ENCODE data around the gene WDR72. TPM values are rescaled to one million over a fixed set of nuclear protein-coding genes. Genes with fewer than 3 reads are reported as not detected.

The WDR72 gene
- total and polyA plus RNA-seq, 3 donors from 2014 or later, result 1.9 to 2.4 (median 2.1) TPM

DNA sequence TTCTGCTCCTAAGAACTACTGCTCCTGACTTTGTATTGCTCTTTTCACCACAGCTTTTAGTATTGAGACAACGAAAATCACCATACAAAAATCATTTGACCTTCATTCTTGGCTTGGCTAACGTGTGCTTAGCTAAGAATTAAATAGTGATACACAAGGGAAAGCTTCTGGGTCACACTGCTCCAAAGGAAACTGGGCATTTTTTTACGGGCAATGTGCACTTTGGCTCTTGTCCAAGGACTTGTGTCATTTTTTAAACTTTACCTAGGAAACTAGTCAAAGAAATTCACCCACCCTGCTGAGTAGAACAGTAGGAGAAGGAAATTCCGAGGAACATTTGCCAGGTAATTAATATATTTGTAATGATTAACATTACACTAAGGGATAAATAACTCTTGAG is 19.8 kb downstream of the WDR72 start:
- H3K27ac ChIP-seq, result no peak overlapping the region
- H3K27me3 ChIP-seq, result no peaks in the 10 kb centered on the region
- no peaks in the 10 kb centered on the region for H3K4me1 ChIP-seq
- H3K4me3 ChIP-seq, result no peak overlapping the region
- TF ChIP-seq POLR2A (IDR thresholded peaks at IDR 0.05), result no peak
- TF ChIP-seq, protein P1, sequence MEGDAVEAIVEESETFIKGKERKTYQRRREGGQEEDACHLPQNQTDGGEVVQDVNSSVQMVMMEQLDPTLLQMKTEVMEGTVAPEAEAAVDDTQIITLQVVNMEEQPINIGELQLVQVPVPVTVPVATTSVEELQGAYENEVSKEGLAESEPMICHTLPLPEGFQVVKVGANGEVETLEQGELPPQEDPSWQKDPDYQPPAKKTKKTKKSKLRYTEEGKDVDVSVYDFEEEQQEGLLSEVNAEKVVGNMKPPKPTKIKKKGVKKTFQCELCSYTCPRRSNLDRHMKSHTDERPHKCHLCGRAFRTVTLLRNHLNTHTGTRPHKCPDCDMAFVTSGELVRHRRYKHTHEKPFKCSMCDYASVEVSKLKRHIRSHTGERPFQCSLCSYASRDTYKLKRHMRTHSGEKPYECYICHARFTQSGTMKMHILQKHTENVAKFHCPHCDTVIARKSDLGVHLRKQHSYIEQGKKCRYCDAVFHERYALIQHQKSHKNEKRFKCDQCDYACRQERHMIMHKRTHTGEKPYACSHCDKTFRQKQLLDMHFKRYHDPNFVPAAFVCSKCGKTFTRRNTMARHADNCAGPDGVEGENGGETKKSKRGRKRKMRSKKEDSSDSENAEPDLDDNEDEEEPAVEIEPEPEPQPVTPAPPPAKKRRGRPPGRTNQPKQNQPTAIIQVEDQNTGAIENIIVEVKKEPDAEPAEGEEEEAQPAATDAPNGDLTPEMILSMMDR (IDR thresholded peaks at IDR 0.05), result no peak
- no peaks in the 10 kb centered on the region for H3K36me3 ChIP-seq (ENCODE audit: low read depth, missing control alignments)
- H3K9me3 ChIP-seq, result no peaks in the 10 kb centered on the region
- 20 to 21% methylated on average over 4 of the region's 4 CpGs for WGBS, 2 donors
- no peak for DNase-seq
- intact Hi-C loops (cut with DNase I; ENCODE audit: low total_unique reads), result no loop called here

DNA sequence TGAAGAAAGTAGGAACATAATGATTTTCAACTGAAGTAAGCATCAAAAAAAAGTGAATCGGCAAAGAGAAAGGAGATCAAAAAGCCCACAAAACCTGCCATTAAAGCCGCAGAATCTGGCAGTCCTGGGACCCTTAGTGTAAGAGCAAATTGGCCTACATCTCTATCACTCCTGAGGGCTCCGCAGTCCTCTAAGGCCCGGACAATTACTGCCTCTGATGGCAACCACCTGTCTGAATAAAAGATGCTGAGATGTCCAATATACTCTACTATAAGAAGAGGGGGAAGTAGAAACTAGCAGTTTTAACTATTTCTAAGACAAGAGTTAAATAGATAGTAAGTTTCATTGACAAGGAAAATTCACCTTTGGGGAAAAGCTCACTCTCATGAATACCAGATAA is 20.3 kb downstream of the WDR72 start:
- no peak overlapping the region for H3K4me3 ChIP-seq
- no peaks in the 10 kb centered on the region for H3K9me3 ChIP-seq
- no peaks in the 10 kb centered on the region for H3K27me3 ChIP-seq
- WGBS, 2 donors, result 62 to 68% methylated on average over 4 of the region's 4 CpGs
- no peaks in the 10 kb centered on the region for H3K4me1 ChIP-seq
- no peak for DNase-seq
- intact Hi-C loops (cut with DNase I; ENCODE audit: low total_unique reads), result no loop called here
- H3K36me3 ChIP-seq (ENCODE audit: low read depth, missing control alignments), result no peaks in the 10 kb centered on the region
- TF ChIP-seq, protein P1 (IDR thresholded peaks at IDR 0.05), result no peak
- TF ChIP-seq POLR2A (IDR thresholded peaks at IDR 0.05), result no peak
- H3K27ac ChIP-seq, result no peak overlapping the region

DNA sequence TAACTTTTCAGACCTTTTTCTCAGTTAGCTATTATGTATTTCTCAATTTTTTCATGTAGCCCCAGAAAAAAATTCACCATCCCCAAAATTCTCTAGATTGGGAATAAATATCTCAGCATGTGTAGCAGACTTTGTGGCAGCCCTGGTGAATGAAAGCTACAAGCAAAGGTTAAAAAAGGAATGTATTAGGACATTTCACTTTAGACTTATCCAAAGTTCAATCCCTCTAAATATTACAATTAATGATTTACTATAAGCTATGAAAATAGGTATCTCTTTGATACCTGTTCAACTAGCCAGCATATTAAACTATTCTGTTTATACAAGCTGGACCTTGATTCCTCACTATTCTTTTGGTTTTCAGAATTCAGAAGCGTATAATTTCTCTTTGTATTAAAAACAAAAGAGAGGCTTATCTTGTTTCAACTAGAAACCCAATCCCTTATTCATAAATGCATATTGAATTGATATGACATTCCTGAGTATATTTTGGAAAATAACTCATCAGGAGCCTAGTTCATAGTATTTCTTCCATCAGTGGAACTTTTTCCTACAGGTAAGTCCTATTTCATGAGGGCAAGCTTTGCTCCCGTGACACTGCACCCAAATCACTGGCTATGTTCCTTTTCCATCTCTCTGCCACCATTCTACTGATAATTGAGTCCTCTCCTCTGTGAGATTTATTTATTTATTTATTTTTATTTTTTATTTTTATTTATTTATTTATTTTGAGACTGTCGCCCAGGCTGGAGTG is 38.0 kb downstream of the WDR72 start:
- TF ChIP-seq, protein P1 (IDR thresholded peaks at IDR 0.05), result no peak
- TF ChIP-seq POLR2A (IDR thresholded peaks at IDR 0.05), result no peak
- intact Hi-C loops (cut with DNase I; ENCODE audit: low total_unique reads), result no loop called here
- WGBS, 2 donors, result 86 to 96% methylated on average over 3 of the region's 3 CpGs

DNA sequence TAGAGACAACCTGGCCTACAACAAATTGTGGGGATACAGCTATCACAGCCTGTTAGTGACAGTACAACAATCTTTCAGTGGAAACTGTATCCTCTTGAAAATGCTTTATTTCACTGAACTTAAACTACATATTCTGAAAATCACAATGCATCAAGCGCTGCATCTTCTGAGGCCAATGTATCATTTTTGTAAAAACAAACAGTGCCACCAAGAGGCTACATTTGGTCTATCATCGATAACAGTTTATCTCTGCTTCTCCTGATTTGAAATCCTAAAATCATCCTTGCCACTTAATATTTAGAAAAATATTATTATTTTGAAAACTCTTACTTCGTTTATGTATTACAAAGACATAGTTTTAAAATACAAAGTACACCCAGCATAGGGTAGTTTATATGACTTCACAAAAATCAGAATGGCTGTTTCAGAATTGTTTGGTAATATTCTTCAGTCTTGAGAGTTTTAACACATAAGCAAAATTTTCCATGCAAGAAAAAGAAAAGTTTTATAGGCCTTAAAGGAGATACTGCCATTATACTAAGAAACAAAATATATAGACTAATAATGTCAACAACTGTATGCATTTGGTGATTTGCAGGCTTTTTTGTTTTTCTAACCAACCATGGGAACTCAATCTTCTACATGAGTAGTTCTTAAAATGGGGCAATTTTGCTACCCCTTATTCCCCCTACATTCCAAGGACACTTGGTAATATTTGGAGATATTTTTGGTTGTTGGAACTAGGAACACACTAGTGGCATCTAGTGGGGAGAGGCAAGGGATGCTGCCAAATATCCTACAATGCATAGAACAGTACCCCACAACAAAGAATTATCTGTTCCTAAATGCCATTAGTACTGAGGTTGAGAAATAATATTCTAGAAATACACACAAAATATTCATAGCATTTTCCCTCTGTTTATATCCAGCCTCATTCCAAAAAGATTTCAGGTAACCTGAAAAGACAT is 42.3 kb downstream of the WDR72 start:
- no peak for DNase-seq
- Histone ChIP-seq H3K9me3 (no peaks in the 10 kb centered on the region), H3K27me3 (no peaks in the 10 kb centered on the region), H3K36me3 (ENCODE audit: low read depth, missing control alignments) (no peaks in the 10 kb centered on the region), H3K27ac (no peak overlapping the region), H3K4me3 (no peak overlapping the region), H3K4me1 (no peaks in the 10 kb centered on the region)
- intact Hi-C loops (cut with DNase I; ENCODE audit: low total_unique reads), result no loop called here
- no peak for TF ChIP-seq POLR2A (IDR thresholded peaks at IDR 0.05)
- TF ChIP-seq, protein P1 (IDR thresholded peaks at IDR 0.05), result peak in 1 of 3 experiments; percentile 19
- 24 to 37% methylated on average over 3 of the region's 3 CpGs for WGBS, 2 donors

More for the DNA sequence above, 38.0 kb downstream of the WDR72 start:
- no peaks in the 10 kb centered on the region for H3K36me3 ChIP-seq (ENCODE audit: low read depth, missing control alignments)
- H3K4me1 ChIP-seq, result no peaks in the 10 kb centered on the region
- no peak overlapping the region for H3K27ac ChIP-seq
- no peaks in the 10 kb centered on the region for H3K9me3 ChIP-seq
- DNase-seq, result no peak
- H3K4me3 ChIP-seq, result no peak overlapping the region
- H3K27me3 ChIP-seq, result no peaks in the 10 kb centered on the region

Data from testis (tissue), 3 donors.